ENCODE measurements around the gene NRP2. TPM values are rescaled to one million over a fixed set of nuclear protein-coding genes. Genes with fewer than 3 reads are reported as not detected.

NRP2 gene
- total RNA-seq, result 92.4 and 121 TPM in 2 replicates

GRCh38 chr2:205682239-205682970, at the start of gene NRP2:
NRP2 (plus strand) TSS chr2:205682501; CDS start chr2:205683291, 790 bp downstream.

All from mesangial cell (primary cell).